Measurements from ENCODE around the gene ZNF837.

Gene ZNF837

DNA sequence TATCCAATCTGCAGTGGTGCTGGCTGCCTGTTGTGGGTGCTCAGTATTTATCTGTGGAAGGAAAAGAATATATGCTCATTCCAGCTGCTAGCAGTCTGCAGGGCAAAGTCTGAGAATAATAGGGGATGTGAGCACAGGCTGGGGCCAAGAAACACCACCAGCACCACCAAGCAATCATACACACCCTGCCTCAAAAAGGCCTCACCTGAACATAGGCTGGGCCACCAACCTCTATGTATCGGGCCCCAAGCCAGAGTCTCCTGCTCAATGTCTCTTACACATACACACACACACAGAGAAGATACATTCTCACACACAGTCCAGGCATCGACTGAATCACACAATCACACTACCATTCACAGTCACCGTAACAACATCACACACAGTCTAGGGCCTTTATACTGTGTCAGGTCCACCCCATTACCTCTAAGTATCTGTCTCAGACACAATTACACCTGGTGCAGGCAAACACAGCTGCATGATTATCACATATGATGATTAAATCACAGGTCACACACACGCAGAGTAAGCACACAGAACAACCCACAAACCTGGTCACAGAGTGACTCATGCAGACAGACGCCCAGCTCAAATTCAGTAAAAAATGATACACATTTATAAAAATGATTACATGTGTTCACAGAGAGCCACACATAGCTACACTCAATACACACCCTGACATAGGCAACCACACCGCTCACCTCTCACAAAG is 55.4 kb downstream of the ZNF837 start:
- no peak for DNase-seq (ENCODE audit: low read depth in 1 of 2, low spot score in 1 of 2)

DNA sequence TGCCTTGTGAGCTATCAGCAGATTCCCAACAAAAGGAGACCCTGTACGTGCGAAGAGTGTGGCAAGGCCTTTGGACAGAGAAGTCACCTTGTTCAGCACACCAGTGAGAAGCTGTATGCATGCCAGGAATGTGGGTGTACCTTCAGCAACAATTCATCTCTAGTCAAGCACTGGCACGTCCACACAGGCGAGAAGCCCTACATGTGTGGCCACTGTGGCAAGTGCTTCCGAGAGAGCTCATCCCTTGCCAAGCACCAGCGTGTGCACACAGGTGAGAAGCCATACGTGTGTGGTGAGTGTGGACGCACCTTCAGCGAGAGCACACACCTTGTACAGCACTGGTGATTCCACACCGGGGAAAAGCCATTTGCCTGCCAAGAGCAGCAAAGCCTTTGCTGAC is 61.6 kb downstream of the ZNF837 start:
- no peak for DNase-seq (ENCODE audit: low read depth in 1 of 2, low spot score in 1 of 2)

DNA sequence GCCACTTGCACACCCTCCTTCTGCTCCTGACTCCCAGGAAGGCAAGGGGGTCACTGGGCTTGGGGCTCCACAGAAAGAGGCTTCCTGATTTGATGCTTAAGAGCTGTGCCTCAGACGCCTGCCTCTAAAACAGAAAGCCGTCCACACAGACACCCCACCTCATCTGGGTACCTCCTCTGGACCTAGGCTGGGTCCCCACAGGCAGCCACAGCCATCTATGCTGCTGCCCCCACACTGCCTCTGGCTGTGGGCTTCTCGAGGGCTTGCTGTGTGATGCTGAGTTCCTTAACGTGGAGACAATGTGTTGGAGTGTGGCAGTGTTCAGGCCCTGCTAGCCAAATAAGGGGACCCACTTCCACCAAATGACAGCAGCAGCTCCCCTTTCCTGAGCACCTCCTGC is 62.5 kb downstream of the ZNF837 start:
- DNase-seq (ENCODE audit: low read depth in 1 of 2, low spot score in 1 of 2), result no peak
